Esophagus squamous epithelium (tissue), 4 donors: ENCODE data around the gene SALL3.

Experiments used
- POLR2A ChIP-seq, 4 donors: fragments of 450-650 bp; IDR thresholded peaks; one replicate each; pipeline ENCODE4 v1.6.1; 2017; ENCODE audit warnings: antibody characterized with exemption in 4 of 4, mild to moderate bottlenecking in 4 of 4, moderate library complexity in 3 of 4
- TF ChIP-seq, protein P1 (sequence below), 6 experiments: fragments of 450-650 bp in 4 of 6; fragments of 200-600 bp in 2 of 6; sonication (generic) in 2 of 6; IDR thresholded peaks; one replicate each; pipeline ENCODE4 v1.5.1; 2016 to 2019; ENCODE audit warnings: antibody characterized with exemption in 6 of 6, mild to moderate bottlenecking in 4 of 6, moderate library complexity in 4 of 6

DNA sequence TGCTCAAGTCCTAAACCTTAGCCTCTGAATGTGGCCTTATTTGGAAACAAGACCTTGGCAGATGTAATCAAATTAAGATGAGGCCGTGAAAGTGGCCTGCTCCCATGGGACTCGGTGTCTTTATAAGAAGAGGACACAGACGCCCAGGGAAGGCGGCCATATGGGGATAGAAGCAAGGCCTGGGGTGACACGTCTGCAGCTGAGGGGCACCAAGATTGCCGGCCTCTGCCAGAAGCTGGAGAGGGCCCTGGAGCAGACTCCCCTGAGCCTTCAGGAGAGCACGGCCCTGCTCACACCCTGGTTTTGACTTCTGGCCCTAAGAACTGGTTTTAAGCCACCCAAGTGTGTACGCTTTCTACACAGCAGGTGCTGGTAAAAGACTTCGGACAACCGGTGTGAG lies 29.2 kb upstream of the SALL3 start:
- TF ChIP-seq, protein P1, sequence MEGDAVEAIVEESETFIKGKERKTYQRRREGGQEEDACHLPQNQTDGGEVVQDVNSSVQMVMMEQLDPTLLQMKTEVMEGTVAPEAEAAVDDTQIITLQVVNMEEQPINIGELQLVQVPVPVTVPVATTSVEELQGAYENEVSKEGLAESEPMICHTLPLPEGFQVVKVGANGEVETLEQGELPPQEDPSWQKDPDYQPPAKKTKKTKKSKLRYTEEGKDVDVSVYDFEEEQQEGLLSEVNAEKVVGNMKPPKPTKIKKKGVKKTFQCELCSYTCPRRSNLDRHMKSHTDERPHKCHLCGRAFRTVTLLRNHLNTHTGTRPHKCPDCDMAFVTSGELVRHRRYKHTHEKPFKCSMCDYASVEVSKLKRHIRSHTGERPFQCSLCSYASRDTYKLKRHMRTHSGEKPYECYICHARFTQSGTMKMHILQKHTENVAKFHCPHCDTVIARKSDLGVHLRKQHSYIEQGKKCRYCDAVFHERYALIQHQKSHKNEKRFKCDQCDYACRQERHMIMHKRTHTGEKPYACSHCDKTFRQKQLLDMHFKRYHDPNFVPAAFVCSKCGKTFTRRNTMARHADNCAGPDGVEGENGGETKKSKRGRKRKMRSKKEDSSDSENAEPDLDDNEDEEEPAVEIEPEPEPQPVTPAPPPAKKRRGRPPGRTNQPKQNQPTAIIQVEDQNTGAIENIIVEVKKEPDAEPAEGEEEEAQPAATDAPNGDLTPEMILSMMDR (IDR thresholded peaks at IDR 0.05): no peak
- TF ChIP-seq POLR2A (IDR thresholded peaks at IDR 0.05): no peak
